HCT116 (cell line): Measurements from ENCODE around the gene ASCL5. TPM values are rescaled to one million over a fixed set of nuclear protein-coding genes. Genes with fewer than 3 reads are reported as not detected.

Experiments
- ATAC-seq: fragments of 200-7000 bp; cut with Tn5 transposase; 2 replicates; pipeline ENCODE4 v1.9.1; 2020; ENCODE audit warnings: mild to moderate bottlenecking, moderate library complexity
- BruUV-seq: library from RNA; stranded (reverse); fragments of 400-500 nt; replicated peaks from 2 replicates; lab custom pipeline; 2021; lab: Mats Ljungman, UMichigan
- CTCF ChIA-PET: fragments of 300-600 bp; sonication (Branson Sonifier 250); formaldehyde crosslinking; loops from one replicate; lab custom pipeline; 2021; ENCODE audit warnings: antibody characterized with exemption; lab: Charles Lee
- POLR2A ChIA-PET: fragments of 300-600, 350-600 bp; sonication (Branson Sonifier 250); formaldehyde crosslinking; loops from one replicate; lab custom pipeline; 2021; ENCODE audit warnings: antibody characterized with exemption; lab: Charles Lee
- RAD21 ChIA-PET, 2 experiments: fragments of 300-600 bp; sonication (Branson Sonifier 250); formaldehyde crosslinking; loops; one replicate each; lab custom pipeline; 2023; ENCODE audit warnings: low total read pairs in 2 of 2; ENCODE audit not compliant: uncharacterized antibody in 2 of 2, unreplicated experiment in 2 of 2, low non-redundant PET in 1 of 2; lab: Charles Lee
- DNase-seq: peaks from one replicate; pipeline ENCODE4 v3.0.0-alpha.2; 2010; ENCODE audit warnings: low read depth, low spot score
- H2AFZ ChIP-seq: fragments of 200-600 bp; shearing (Covaris generic), sonication (generic); 2 replicates; pipeline ENCODE4 v1.6.1; 2017; ENCODE audit warnings: low read depth, mixed run types, mixed read lengths, antibody characterized with exemption, low read length; ENCODE audit not compliant: poor library complexity, severe bottlenecking
- H3K27ac ChIP-seq: 2 replicates; pipeline ENCODE4 v1.5.1; 2012; ENCODE audit warnings: low read depth, low read length
- H3K27me3 ChIP-seq: fragments of 200-600 bp; sonication (generic); 2 replicates; pipeline ENCODE4 v1.6.1; 2016; ENCODE audit warnings: mixed run types, low read length, mixed read lengths; ENCODE audit not compliant: insufficient read depth
- H3K36me3 ChIP-seq, 2 experiments: fragments of 200-500 bp in 1 of 2; fragments of 200-600 bp in 1 of 2; sonication (Bioruptor generic) in 1 of 2; sonication (generic) in 1 of 2; 2 replicates each; pipeline versions ENCODE4 v1.5.1 to v1.6.1; 2014 to 2016; ENCODE audit warnings: low read length in 2 of 2, inconsistent platforms in 1 of 2, mixed read lengths in 1 of 2, mixed run types in 1 of 2; ENCODE audit not compliant: insufficient read depth in 2 of 2, control insufficient read depth in 1 of 2
- H3K4me1 ChIP-seq, 2 experiments: fragments of 200-600 bp in 1 of 2; sonication (generic) in 1 of 2; 2 replicates each; pipeline versions ENCODE4 v1.5.1 to v1.6.1; 2012 to 2017; ENCODE audit warnings: low read length in 2 of 2, inconsistent platforms in 1 of 2, mild to moderate bottlenecking in 1 of 2, mixed read lengths in 1 of 2, mixed run types in 1 of 2, moderate library complexity in 1 of 2; ENCODE audit not compliant: insufficient read depth in 2 of 2, control insufficient read depth in 1 of 2
- H3K4me2 ChIP-seq: fragments of 200-600 bp; sonication (generic); 2 replicates; pipeline ENCODE4 v1.6.1; 2017; ENCODE audit warnings: mixed run types, low read length, mixed read lengths
- H3K4me3 ChIP-seq, 2 experiments: fragments of 200-600 bp in 1 of 2; sonication (generic) in 1 of 2; replicated peaks in 1 of 2; 2 replicates each; pipeline ENCODE4 v1.5.1; 2011 to 2016; ENCODE audit warnings: low read length in 2 of 2, control low read depth in 1 of 2, low read depth in 1 of 2, mild to moderate bottlenecking in 1 of 2, mixed read lengths in 1 of 2, mixed run types in 1 of 2
- H3K79me2 ChIP-seq: fragments of 200-600 bp; sonication (generic); 2 replicates; pipeline ENCODE4 v1.6.1; 2017; ENCODE audit warnings: mild to moderate bottlenecking, mixed run types, low read length, moderate library complexity, mixed read lengths; ENCODE audit not compliant: insufficient read depth
- H3K9ac ChIP-seq: fragments of 200-600 bp; sonication (generic); 2 replicates; pipeline ENCODE4 v1.6.1; 2016; ENCODE audit warnings: low read length, mixed read lengths
- H3K9me2 ChIP-seq: fragments of 200-600 bp; sonication (generic), shearing (Covaris generic); 2 replicates; pipeline ENCODE4 v1.6.1; 2017; ENCODE audit warnings: mixed run types, mild to moderate bottlenecking, moderate library complexity; ENCODE audit not compliant: insufficient read depth
- H3K9me3 ChIP-seq, 2 experiments: fragments of 200-500 bp in 1 of 2; fragments of 200-600 bp in 1 of 2; sonication (Bioruptor generic) in 1 of 2; sonication (generic) in 1 of 2; 2 replicates each; pipeline ENCODE4 v1.6.1; 2014 to 2017; ENCODE audit warnings: low read length in 2 of 2, mixed read lengths in 2 of 2, inconsistent platforms in 1 of 2, low read depth in 1 of 2, mild to moderate bottlenecking in 1 of 2, mixed run types in 1 of 2, moderate library complexity in 1 of 2; ENCODE audit not compliant: control insufficient read depth in 1 of 2, insufficient read depth in 1 of 2
- H4K20me1 ChIP-seq: fragments of 200-600 bp; sonication (generic), shearing (Covaris generic); 2 replicates; pipeline ENCODE4 v1.6.1; 2017; ENCODE audit warnings: mixed run types, mild to moderate bottlenecking, moderate library complexity; ENCODE audit not compliant: insufficient read depth
- CBX3 ChIP-seq: IDR thresholded peaks from 2 replicates; pipeline ENCODE4 v1.6.1; 2012; ENCODE audit warnings: low read depth
- ELF1 ChIP-seq: IDR thresholded peaks from 2 replicates; pipeline ENCODE4 v1.6.1; 2012; ENCODE audit warnings: low read depth, borderline replicate concordance
- EZH2 ChIP-seq: fragments of 200-600 bp; sonication (generic); IDR thresholded peaks from 2 replicates; pipeline ENCODE4 v1.6.1; 2017; ENCODE audit warnings: antibody characterized with exemption, mixed run types
- EZH2phosphoT487 ChIP-seq: fragments of 200-600 bp; IDR thresholded peaks from 2 replicates; pipeline ENCODE4 v1.6.1; 2018; ENCODE audit warnings: antibody characterized with exemption, borderline replicate concordance
- JUND ChIP-seq: IDR thresholded peaks from 2 replicates; pipeline ENCODE4 v1.6.1; 2012
- POLR2A ChIP-seq: IDR thresholded peaks from 2 replicates; pipeline ENCODE4 v1.7.0; 2011; ENCODE audit warnings: borderline replicate concordance; ENCODE audit not compliant: insufficient read depth, insufficient read length; ENCODE audit errors: extremely low read depth
- RAD21 ChIP-seq: IDR thresholded peaks from 2 replicates; pipeline ENCODE4 v1.6.1; 2012; ENCODE audit warnings: low read depth, mild to moderate bottlenecking
- SIN3A ChIP-seq: IDR thresholded peaks from 2 replicates; pipeline ENCODE4 v1.6.1; 2012; ENCODE audit warnings: low read depth
- SP1 ChIP-seq: IDR thresholded peaks from 2 replicates; pipeline ENCODE4 v1.6.1; 2012; ENCODE audit warnings: low read depth
- SRF ChIP-seq: IDR thresholded peaks from 2 replicates; pipeline ENCODE4 v1.6.1; 2012; ENCODE audit warnings: low read depth
- TCF7L2 ChIP-seq: IDR thresholded peaks from 2 replicates; pipeline ENCODE4 v1.7.0; 2011; ENCODE audit warnings: borderline replicate concordance, inconsistent platforms; ENCODE audit not compliant: insufficient read depth, insufficient read length; ENCODE audit errors: extremely low read depth
- YY1 ChIP-seq: IDR thresholded peaks from 2 replicates; pipeline ENCODE4 v1.6.1; 2011; ENCODE audit warnings: low read length, low read depth, moderate library complexity, mild to moderate bottlenecking; ENCODE audit not compliant: insufficient replicate concordance; ENCODE audit errors: extremely low read depth
- ZFX ChIP-seq: fragments of 450-650 bp; IDR thresholded peaks from 2 replicates; pipeline ENCODE4 v1.6.1; 2017
- intact Hi-C: fragments of 100-400 bp; cut with micrococcal nuclease; formaldehyde crosslinking; loops from 2 replicates; pipeline ENCODE4 v1.10.0; 2022
- total RNA-seq: library from RNA; stranded (reverse); gene quantifications from one replicate; pipeline ENCODE4 v1.2.1, GENCODE V29; 2021; ENCODE audit not compliant: unreplicated experiment
- TF ChIP-seq, protein P1 (sequence below): IDR thresholded peaks from 2 replicates; pipeline ENCODE4 v1.6.1; 2011; ENCODE audit warnings: mild to moderate bottlenecking, low read length, moderate library complexity; ENCODE audit not compliant: insufficient replicate concordance; ENCODE audit errors: extremely low read depth
- TF ChIP-seq, protein P2 (sequence below): IDR thresholded peaks from 2 replicates; pipeline ENCODE4 v1.6.1; 2012
- TF ChIP-seq, protein P3 (sequence below), 3 experiments: fragments of 200-600 bp in 1 of 3; sonication (generic) in 1 of 3; IDR thresholded peaks in 2 of 3; conservative IDR thresholded peaks in 1 of 3; 2 replicates each; pipeline ENCODE4 v1.5.1; 2012 to 2017; ENCODE audit warnings: low read depth in 2 of 3, low read length in 2 of 3, antibody characterized with exemption in 1 of 3, borderline replicate concordance in 1 of 3, control low read depth in 1 of 3, mild to moderate bottlenecking in 1 of 3, mixed read lengths in 1 of 3, mixed run types in 1 of 3, moderate library complexity in 1 of 3; ENCODE audit not compliant: insufficient read depth in 1 of 3

ASCL5 gene
- total RNA-seq, 1 experiment from 2014 or later = 0.15 TPM

DNA sequence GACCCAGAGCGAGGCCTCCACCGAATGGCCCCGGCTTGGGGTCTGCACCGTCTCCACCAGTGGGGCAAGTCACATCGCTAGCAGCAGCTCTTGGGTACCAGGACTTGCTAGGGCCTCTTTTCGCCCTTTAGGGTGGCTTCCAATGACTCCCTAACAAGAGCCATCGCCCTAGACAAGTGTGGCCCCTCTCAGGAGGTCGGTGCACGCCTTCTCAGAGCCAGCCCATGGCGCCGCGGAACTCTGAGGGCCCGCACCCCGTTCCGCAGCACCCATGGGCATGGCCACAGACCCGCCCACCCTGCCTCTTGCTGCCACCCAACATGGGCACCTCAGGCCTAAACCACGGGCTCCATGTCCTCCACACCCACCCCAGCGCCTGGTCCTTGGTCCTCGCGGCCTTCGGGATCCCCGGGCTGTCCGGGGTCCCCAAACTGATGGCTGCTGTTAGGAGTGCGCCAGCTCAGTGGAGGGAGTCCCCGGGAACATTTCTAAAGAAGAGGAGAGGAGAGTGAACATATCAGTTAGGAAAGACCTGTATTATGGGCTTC lies 11.5 kb downstream of the ASCL5 start (continued):
- TF ChIP-seq, protein P1, sequence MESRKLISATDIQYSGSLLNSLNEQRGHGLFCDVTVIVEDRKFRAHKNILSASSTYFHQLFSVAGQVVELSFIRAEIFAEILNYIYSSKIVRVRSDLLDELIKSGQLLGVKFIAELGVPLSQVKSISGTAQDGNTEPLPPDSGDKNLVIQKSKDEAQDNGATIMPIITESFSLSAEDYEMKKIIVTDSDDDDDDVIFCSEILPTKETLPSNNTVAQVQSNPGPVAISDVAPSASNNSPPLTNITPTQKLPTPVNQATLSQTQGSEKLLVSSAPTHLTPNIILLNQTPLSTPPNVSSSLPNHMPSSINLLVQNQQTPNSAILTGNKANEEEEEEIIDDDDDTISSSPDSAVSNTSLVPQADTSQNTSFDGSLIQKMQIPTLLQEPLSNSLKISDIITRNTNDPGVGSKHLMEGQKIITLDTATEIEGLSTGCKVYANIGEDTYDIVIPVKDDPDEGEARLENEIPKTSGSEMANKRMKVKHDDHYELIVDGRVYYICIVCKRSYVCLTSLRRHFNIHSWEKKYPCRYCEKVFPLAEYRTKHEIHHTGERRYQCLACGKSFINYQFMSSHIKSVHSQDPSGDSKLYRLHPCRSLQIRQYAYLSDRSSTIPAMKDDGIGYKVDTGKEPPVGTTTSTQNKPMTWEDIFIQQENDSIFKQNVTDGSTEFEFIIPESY = no peak
- TF ChIP-seq ZFX (no peak), EZH2phosphoT487 (no peak), JUND (no peak)
- TF ChIP-seq, protein P2, sequence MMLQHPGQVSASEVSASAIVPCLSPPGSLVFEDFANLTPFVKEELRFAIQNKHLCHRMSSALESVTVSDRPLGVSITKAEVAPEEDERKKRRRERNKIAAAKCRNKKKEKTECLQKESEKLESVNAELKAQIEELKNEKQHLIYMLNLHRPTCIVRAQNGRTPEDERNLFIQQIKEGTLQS = no peak

DNA sequence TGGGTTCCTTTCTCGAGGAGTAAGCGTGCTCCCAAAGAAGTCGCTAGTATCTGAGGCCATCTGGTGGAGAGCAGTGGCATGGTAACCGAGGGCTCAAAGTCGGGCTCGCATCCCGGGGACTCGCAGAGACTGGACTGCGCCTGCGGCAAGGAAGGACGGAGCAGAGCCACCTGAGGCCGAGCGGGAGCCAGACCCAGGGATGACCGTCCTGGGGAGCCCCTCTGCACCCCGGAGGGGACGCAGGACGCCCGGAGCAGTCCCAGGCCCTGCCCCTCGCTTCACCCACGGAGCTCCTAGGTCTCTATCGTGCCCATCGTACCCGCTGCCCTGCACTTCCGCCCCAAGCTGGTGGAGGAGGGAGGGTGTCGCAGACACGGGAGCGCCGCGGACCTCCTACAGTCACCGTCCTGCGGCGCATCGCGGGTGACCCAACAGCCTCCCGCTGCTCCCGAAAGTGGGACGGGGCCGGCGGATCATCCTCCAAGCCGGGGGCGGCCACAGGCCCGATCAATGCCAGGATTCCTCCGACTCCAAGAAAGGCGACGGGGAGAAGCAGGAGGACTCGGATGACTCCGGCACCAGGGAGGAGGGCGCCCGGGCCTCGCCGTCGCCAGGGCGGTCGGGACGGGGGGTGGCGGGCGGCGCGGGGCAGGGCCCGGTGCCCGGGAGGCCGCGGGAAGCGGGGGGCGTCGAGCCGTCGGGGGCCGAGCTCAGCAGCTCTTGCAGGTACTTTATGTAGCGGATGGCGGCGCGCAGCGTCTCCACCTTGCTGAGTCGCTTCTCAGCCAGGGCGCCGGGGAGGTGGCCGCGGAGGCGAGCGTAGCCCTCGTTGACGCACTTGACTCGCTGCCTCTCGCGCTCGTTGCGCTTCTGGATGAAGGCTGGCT lies 12.5 kb downstream of the ASCL5 start:
- Histone ChIP-seq H4K20me1 (no peaks in the 10 kb centered on the region), H3K9me2 (no peaks in the 10 kb centered on the region), H3K79me2 (no peaks in the 10 kb centered on the region), H3K27ac (peak overlapping the region; percentile 59; the same call in 1 of the 2 replicates), H3K4me3 (peak overlapping the region; percentile 78 to 86), H3K9ac (peak overlapping the region; percentile 84), H3K4me2 (peak overlapping the region; percentile 83), H2AFZ (peak overlapping the region; percentile 83), H3K9me3 (no peaks in the 10 kb centered on the region), H3K4me1 (peaks cover 6 to 20% of the 10 kb centered on the region in 2 experiments; a peak in 3 of 4 replicates), H3K36me3 (no peaks in the 10 kb centered on the region), H3K27me3 (no peaks in the 10 kb centered on the region)
- ChIA-PET POLR2A (interaction anchor here (0.8 to 1.7 kb wide), 5 partner anchors 12 to 142 kb away, joined by 3 to 7 read pairs (median 5); partner anchors contain the start of gene ASCL5), CTCF (interaction anchor here (0.5 to 4.0 kb wide), 8 partner anchors 18 to 437 kb away, joined by 3 to 55 read pairs (median 4); no protein-coding TSS in a partner anchor), RAD21 (interaction anchor here (0.7 to 2.3 kb wide), 5 partner anchors 28 to 492 kb away, joined by 4 to 14 read pairs (median 12); no protein-coding TSS in a partner anchor)
- DNase-seq (peak; percentile 89), ATAC-seq (peak; percentile 93)
- intact Hi-C loops = loop anchor here (1.0 kb wide), 2 partner anchors 28 to 142 kb away; no protein-coding TSS in a partner anchor
- no TSS peak for BruUV-seq
- TF ChIP-seq SP1 (no peak), SRF (no peak), SIN3A (no peak; the same call in 1 of the 2 replicates), YY1 (no peak), JUND (no peak), RAD21 (peak; percentile 96), CBX3 (peak; percentile 13; the same call in 1 of the 2 replicates), EZH2phosphoT487 (no peak), TCF7L2 (peak; percentile 21), POLR2A (peak; percentile 60), EZH2 (no peak), ELF1 (no peak; the same call in 1 of the 2 replicates)
- TF ChIP-seq, protein P3, sequence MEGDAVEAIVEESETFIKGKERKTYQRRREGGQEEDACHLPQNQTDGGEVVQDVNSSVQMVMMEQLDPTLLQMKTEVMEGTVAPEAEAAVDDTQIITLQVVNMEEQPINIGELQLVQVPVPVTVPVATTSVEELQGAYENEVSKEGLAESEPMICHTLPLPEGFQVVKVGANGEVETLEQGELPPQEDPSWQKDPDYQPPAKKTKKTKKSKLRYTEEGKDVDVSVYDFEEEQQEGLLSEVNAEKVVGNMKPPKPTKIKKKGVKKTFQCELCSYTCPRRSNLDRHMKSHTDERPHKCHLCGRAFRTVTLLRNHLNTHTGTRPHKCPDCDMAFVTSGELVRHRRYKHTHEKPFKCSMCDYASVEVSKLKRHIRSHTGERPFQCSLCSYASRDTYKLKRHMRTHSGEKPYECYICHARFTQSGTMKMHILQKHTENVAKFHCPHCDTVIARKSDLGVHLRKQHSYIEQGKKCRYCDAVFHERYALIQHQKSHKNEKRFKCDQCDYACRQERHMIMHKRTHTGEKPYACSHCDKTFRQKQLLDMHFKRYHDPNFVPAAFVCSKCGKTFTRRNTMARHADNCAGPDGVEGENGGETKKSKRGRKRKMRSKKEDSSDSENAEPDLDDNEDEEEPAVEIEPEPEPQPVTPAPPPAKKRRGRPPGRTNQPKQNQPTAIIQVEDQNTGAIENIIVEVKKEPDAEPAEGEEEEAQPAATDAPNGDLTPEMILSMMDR (IDR thresholded peaks at IDR 0.05 in 2 of 3, conservative IDR thresholded peaks at IDR 0.05 in 1 of 3; ENCODE audit: borderline replicate concordance in 1 of 3, insufficient read depth in 1 of 3, low read depth in 2 of 3, low read length in 2 of 3) = peak; percentile 82 to 92 (median 90)
- TF ChIP-seq, protein P1 = peak; percentile 33
